Activated CD8-positive, alpha-beta T cell treated with anti-CD3 and anti-CD28 coated beads, Interleukin-2, amount 10 ng/mL, durations not matched to agents 7 days and 5 days (primary cell): ENCODE measurements around the gene ZNF772. TPM values are rescaled to one million over a fixed set of nuclear protein-coding genes. Genes with fewer than 3 reads are reported as not detected.
A peak's percentile ranks its signal among the peaks of the same experiment; 100 is the strongest.
"Not testable (repeated sequence)": the region's sequence is repeated elsewhere in the genome, so short reads cannot be mapped to it uniquely, and the experiment has no call there.

Experiments
- ATAC-seq: fragments of 150-1000 bp; cut with Tn5 transposase; one replicate; pipeline ENCODE4 v1.10.0; 2021; ENCODE audit warnings: moderate library complexity
- CTCF ChIA-PET: fragments of 350-600 bp; sonication (Branson Sonifier 250); formaldehyde crosslinking; loops from one replicate; lab custom pipeline; 2021; ENCODE audit warnings: antibody characterized with exemption; lab: Charles Lee
- POLR2A ChIA-PET: fragments of 350-600 bp; sonication (Branson Sonifier 250); formaldehyde crosslinking; loops from one replicate; lab custom pipeline; 2021; ENCODE audit warnings: antibody characterized with exemption; lab: Charles Lee
- DNase-seq: peaks from one replicate; pipeline ENCODE4 v3.0.0-alpha.2; 2020
- H3K27ac Mint-ChIP-seq: one replicate; pipeline ENCODE4 v1.8.0; 2021; ENCODE audit warnings: mild to moderate bottlenecking, mixed read lengths
- H3K27me3 Mint-ChIP-seq: one replicate; pipeline ENCODE4 v1.8.0; 2021; ENCODE audit warnings: low read depth, mixed read lengths
- H3K36me3 Mint-ChIP-seq: one replicate; pipeline ENCODE4 v1.8.0; 2021; ENCODE audit warnings: low read depth, mixed read lengths
- H3K4me1 Mint-ChIP-seq: one replicate; pipeline ENCODE4 v1.8.0; 2021; ENCODE audit warnings: low read depth, mixed read lengths
- H3K4me3 Mint-ChIP-seq: one replicate; pipeline ENCODE4 v1.8.0; 2021; ENCODE audit warnings: mild to moderate bottlenecking, mixed read lengths
- H3K9me3 Mint-ChIP-seq: one replicate; pipeline ENCODE4 v1.8.0; 2022; ENCODE audit warnings: mixed read lengths; ENCODE audit not compliant: insufficient read depth
- total RNA-seq, 2 experiments: library from RNA; stranded (reverse); gene quantifications; one replicate each; pipeline ENCODE4 v1.2.3, GENCODE V29; 2021

The ZNF772 gene
- total RNA-seq, 2 experiments from 2014 or later = 7.6 to 9.1 TPM

DNA sequence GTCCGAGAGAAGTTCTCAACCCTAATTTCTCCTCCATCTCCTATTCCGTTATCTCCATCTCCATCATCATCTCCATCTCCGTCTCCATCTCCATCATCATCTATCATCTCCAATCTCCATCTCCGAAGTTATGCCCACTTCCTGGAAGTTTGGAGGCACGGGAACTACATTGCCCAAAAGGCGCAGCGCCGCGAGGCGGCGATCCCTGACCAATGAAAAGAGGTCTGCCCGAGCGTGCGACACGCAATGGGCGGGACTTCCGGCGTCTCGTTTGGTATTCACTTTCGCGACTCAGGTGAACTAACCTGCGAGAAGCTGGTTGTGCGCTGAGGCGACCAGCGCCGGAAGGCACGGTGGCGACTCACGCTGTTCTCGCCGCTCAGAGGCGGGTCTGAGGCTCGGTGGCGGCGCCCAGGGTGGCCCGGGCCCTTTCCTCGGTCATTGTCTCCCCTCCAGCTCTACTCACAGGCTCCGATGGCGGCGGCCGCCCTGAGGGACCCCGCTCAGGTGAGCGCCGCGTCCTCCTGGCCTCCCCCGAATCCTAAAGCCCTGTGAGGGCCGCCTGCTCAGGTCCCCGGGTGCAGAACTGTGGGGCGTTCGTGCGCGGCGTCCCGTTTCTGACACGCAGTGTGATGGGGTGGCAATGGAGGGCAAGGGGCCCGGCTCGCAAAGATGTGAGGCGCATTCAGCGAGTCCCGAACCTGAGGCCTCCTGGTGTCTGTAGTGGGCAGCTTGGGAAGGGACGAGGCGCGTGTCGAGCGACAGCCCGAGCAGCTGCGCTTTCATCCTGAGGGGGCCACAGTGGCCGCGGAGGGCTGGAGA lies 10.3 kb upstream of the ZNF772 start, which contains the start of gene ZNF419:
TSS of gene ZNF419 (plus strand) at position 274 of the 822 bp plus-strand sequence. CDS start at position 475, 201 bp downstream.
- Mint-ChIP-seq H3K27ac (peak within 1 kb of the TSS; percentile 70), H3K36me3 (peaks cover 46% of the 10 kb centered on the region), H3K9me3 (peaks cover 19% of the 10 kb centered on the region), H3K4me1 (peaks cover 14% of the 10 kb centered on the region), H3K4me3 (peak within 1 kb of the TSS; percentile 76)
- POLR2A ChIA-PET = interaction anchor here (1.1 to 1.2 kb wide), 2 partner anchors 12 to 221 kb away, joined by 3 to 7 read pairs; partner anchors contain the start of genes ZNF154 and ZNF773
- H3K27me3 Mint-ChIP-seq = not testable (repeated sequence)
- DNase-seq (peak; percentile 95), ATAC-seq (peak; percentile 97)
- CTCF ChIA-PET = interaction anchor here (0.9 to 1.6 kb wide), 2 partner anchors 10 to 12 kb away, joined by 3 to 4 read pairs; partner anchors contain the start of genes ZNF772 and ZNF773

GRCh38 chr19:57473646-57474045 lies 3.7 kb downstream of the ZNF772 start:
- CTCF ChIA-PET = no interaction called here
- Mint-ChIP-seq H3K9me3 (peaks cover 80% of the 10 kb centered on the region), H3K4me1 (peaks cover 16% of the 10 kb centered on the region), H3K27ac (no peak overlapping the region), H3K36me3 (peaks cover 82% of the 10 kb centered on the region), H3K27me3 (no peaks in the 10 kb centered on the region), H3K4me3 (no peak overlapping the region)
- ATAC-seq (no peak), DNase-seq (no peak)
- POLR2A ChIA-PET = no interaction called here

DNA sequence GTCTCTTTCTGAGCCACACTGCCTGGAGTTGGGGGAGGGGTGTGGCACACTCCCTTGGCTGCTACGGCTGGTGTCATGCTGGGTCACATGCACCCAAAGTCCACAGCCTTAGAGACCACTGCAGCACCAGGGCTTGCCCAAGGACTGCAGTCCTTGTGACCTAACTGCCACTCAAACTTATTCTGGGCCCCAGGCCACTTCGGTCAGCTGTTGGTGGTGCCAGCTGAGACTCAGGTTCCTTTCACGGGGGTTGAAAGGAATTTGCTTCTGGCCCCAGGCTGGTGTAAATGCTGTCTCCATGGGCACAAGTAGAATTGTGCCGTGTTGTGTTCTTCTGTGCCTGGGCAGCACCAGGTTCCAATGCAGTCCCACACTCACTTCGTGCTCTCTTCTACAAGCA lies 10.9 kb downstream of the ZNF772 start:
- CTCF ChIA-PET = no interaction called here
- POLR2A ChIA-PET = no interaction called here
- DNase-seq (no peak), ATAC-seq (no peak)
- Mint-ChIP-seq H3K9me3 (peaks cover 43% of the 10 kb centered on the region), H3K36me3 (peaks cover 25% of the 10 kb centered on the region), H3K27ac (no peak overlapping the region), H3K27me3 (no peaks in the 10 kb centered on the region), H3K4me1 (no peaks in the 10 kb centered on the region), H3K4me3 (no peak overlapping the region)

DNA sequence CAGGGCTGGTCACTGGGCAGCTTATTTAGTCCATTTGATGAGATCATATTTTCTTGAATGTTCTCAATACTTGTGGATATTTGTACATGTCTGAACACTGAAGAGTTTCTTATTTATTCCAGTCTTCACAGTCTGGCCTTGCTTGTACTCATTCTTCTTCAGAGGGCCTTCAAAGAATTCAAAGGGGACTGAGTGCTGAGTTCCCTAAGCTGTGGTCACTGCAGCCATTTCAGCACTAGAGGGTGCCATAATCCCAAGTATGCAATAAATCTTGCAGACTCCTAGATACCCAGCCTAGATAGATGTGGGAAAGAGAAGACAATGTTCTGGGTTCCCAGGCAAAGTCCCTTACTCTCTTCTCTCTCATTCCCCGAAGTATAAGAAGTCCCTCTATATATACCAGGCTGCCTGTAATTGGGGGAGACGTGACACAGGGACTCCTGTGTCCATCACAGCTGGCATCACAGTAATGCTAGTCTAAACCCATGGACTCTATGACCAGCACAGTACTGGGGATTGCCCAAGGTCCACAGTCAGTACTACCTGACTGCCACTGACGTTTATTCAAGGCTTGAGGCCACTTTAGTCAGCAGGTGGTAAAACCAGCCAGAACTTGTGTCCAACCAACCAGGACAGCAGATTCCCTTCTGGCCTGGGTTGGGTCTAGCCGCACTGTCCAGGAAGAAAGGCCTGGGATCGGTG lies 11.5 kb downstream of the ZNF772 start:
- no peaks in the 10 kb centered on the region for H3K4me1 Mint-ChIP-seq
- ATAC-seq (peak; percentile 67), DNase-seq (peak; percentile 58)
- ChIA-PET CTCF (interaction anchor here (1.2 kb wide), 1 partner anchor 216 kb away, joined by 3 read pairs; the partner anchor contains the start of gene ZNF551), POLR2A (no interaction called here)
- H3K4me3 Mint-ChIP-seq = no peak overlapping the region
- H3K9me3 Mint-ChIP-seq = peaks cover 38% of the 10 kb centered on the region
- no peaks in the 10 kb centered on the region for H3K27me3 Mint-ChIP-seq
- no peak overlapping the region for H3K27ac Mint-ChIP-seq
- peaks cover 19% of the 10 kb centered on the region for H3K36me3 Mint-ChIP-seq

GRCh38 chr19:57452307-57452706 lies 25.1 kb downstream of the ZNF772 start:
- Mint-ChIP-seq H3K4me3 (no peak overlapping the region), H3K9me3 (peaks cover 42% of the 10 kb centered on the region), H3K27ac (no peak overlapping the region), H3K36me3 (peaks cover 22% of the 10 kb centered on the region), H3K27me3 (no peaks in the 10 kb centered on the region), H3K4me1 (no peaks in the 10 kb centered on the region)
- no peak for ATAC-seq
- ChIA-PET CTCF (no interaction called here), POLR2A (no interaction called here)
- no peak for DNase-seq

- Mint-ChIP-seq H3K27me3 (no peaks in the 10 kb centered on the region), H3K9me3 (peaks cover 47% of the 10 kb centered on the region), H3K27ac (no peak overlapping the region), H3K4me3 (no peak overlapping the region), H3K36me3 (peaks cover 78% of the 10 kb centered on the region), H3K4me1 (no peaks in the 10 kb centered on the region)
- CTCF ChIA-PET = interaction anchor here (0.6 kb wide), 1 partner anchor 116 kb away, joined by 3 read pairs; no protein-coding TSS in a partner anchor
- no peak for ATAC-seq
- no peak for DNase-seq
- POLR2A ChIA-PET = no interaction called here
Measured at GRCh38 chr19:57443121-57443696, 34.2 kb downstream of the ZNF772 start.

DNA sequence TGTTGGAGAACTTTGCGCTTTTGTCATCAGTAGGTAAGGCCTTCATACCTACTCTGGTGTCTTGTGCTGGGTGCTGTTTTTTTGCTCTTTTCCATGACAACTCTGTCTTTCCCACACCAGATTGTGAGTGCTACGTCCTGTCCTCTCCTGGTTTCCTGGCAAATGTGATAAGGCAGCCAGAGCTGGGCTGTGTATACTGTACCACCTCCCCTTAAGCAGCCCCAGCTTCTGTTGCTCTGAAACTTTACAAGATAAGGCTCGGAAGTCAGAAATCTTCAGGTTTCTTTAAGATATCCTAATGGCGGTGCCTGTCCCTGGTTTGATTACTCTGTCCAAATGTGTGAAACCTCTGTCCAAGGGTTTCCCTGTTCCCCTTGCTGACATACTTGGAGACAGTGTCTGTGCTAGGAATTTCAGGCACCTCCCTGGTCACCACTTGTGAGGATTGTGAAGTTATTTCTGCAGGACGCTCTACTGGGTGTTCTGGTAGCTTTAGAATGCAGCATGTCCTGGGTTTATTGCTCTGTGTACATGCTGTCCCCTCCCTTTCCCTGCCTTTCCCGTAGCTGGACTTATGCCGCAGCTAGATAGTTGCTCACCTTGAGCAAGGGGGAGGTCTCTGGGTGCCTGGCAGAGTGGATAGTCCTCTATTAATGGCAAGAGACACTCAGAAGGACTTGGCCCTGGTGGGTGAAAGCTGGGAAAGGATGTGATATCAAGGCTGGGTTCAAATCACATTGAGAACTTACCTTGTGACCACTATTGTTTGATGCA lies 35.2 kb downstream of the ZNF772 start:
- peaks cover 47% of the 10 kb centered on the region for H3K9me3 Mint-ChIP-seq
- CTCF ChIA-PET = no interaction called here
- DNase-seq = no peak

GRCh38 chr19:57438925-57439324 lies 38.4 kb downstream of the ZNF772 start:
- Mint-ChIP-seq H3K27ac (no peak overlapping the region), H3K9me3 (peaks cover 39% of the 10 kb centered on the region), H3K4me1 (peaks cover 23% of the 10 kb centered on the region), H3K4me3 (no peak overlapping the region), H3K27me3 (no peaks in the 10 kb centered on the region), H3K36me3 (peaks cover 80% of the 10 kb centered on the region)
- ATAC-seq (no peak), DNase-seq (no peak)
- ChIA-PET CTCF (no interaction called here), POLR2A (no interaction called here)

More for the DNA sequence above, 35.2 kb downstream of the ZNF772 start:
- ATAC-seq = no peak
- Mint-ChIP-seq H3K4me1 (no peaks in the 10 kb centered on the region), H3K27ac (no peak overlapping the region), H3K27me3 (no peaks in the 10 kb centered on the region), H3K4me3 (no peak overlapping the region), H3K36me3 (peaks cover 85% of the 10 kb centered on the region)
- POLR2A ChIA-PET = no interaction called here

GRCh38 chr19:57437931-57438330 lies 39.4 kb downstream of the ZNF772 start:
- Mint-ChIP-seq H3K27ac (no peak overlapping the region), H3K4me3 (no peak overlapping the region), H3K9me3 (peaks cover 46% of the 10 kb centered on the region), H3K4me1 (peaks cover 23% of the 10 kb centered on the region), H3K36me3 (peaks cover 79% of the 10 kb centered on the region), H3K27me3 (no peaks in the 10 kb centered on the region)
- DNase-seq (no peak), ATAC-seq (no peak)
- ChIA-PET POLR2A (no interaction called here), CTCF (no interaction called here)

DNA sequence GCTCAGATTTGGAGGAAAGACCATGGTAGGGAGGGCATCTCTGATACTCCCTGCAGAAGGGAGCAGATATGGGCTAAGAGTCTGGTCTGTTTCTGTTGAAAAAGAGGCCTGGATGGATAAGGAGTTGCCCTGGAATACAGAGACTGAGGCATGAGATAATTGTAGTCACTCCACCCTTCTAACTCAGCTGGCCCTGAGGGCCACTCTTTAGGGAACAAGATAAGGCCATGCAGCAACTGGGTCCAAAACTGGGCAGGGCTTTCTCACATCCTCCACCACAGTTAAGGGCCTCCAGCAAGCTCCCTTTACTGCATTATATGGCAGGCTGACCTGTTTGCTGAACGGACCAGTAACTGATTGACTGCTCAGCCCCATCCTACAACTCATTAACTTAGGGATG lies 40.9 kb downstream of the ZNF772 start:
- CTCF ChIA-PET = no interaction called here
- Mint-ChIP-seq H3K27me3 (no peaks in the 10 kb centered on the region), H3K4me1 (peaks cover 23% of the 10 kb centered on the region), H3K36me3 (peaks cover 66% of the 10 kb centered on the region), H3K9me3 (peaks cover 36% of the 10 kb centered on the region), H3K27ac (peak overlapping the region; percentile 94), H3K4me3 (peak overlapping the region; percentile 94)
- ATAC-seq (no peak), DNase-seq (no peak)
- POLR2A ChIA-PET = interaction anchor here (0.6 to 1.5 kb wide), 4 partner anchors 86 to 566 kb away, joined by 3 to 4 read pairs (median 4); partner anchors contain the start of genes ZNF304 and ZNF606
